Measurements from ENCODE around the gene LTB4R2.
"Not testable (repeated sequence)": the region's sequence is repeated elsewhere in the genome, so short reads cannot be mapped to it uniquely, and the experiment has no call there.

LTB4R2 gene

GRCh38 chr14:24317141-24317928 is 7.4 kb downstream of the LTB4R2 start:
- DNase-seq (ENCODE audit: low spot score) (peak; percentile 54), FAIRE-seq (no peak)

- DNase-seq (ENCODE audit: low spot score): no peak
- no peak for FAIRE-seq
Measured at GRCh38 chr14:24321212-24321975, 11.5 kb downstream of the LTB4R2 start.

GRCh38 chr14:24322672-24323071 is 12.7 kb downstream of the LTB4R2 start:
- FAIRE-seq: no peak
- DNase-seq (ENCODE audit: low spot score): no peak

GRCh38 chr14:24323341-24323740 is 13.4 kb downstream of the LTB4R2 start:
- FAIRE-seq: no peak
- DNase-seq (ENCODE audit: low spot score): no peak

GRCh38 chr14:24324024-24324423 is 14.1 kb downstream of the LTB4R2 start:
- FAIRE-seq (no peak), DNase-seq (ENCODE audit: low spot score) (no peak)

GRCh38 chr14:24325041-24325530 is 15.1 kb downstream of the LTB4R2 start:
- FAIRE-seq: no peak
- DNase-seq (ENCODE audit: low spot score): no peak

- DNase-seq (ENCODE audit: low spot score): no peak
- no peak for FAIRE-seq
Measured at GRCh38 chr14:24325963-24326362, 16.0 kb downstream of the LTB4R2 start.

GRCh38 chr14:24327303-24327702 is 17.4 kb downstream of the LTB4R2 start:
- no peak for DNase-seq (ENCODE audit: low spot score)
- FAIRE-seq: no peak

- not testable (repeated sequence) for DNase-seq (ENCODE audit: low spot score); FAIRE-seq
Measured at GRCh38 chr14:24327914-24328313, 18.0 kb downstream of the LTB4R2 start.

- DNase-seq (ENCODE audit: low spot score): no peak
Measured at GRCh38 chr14:24329073-24329663, 19.2 kb downstream of the LTB4R2 start.

GRCh38 chr14:24329736-24330135 is 19.8 kb downstream of the LTB4R2 start:
- no peak for DNase-seq (ENCODE audit: low spot score)
- no peak for FAIRE-seq

More at GRCh38 chr14:24329073-24329663, 19.2 kb downstream of the LTB4R2 start:
- FAIRE-seq: no peak

GRCh38 chr14:24330973-24331674 is 21.2 kb downstream of the LTB4R2 start:
- DNase-seq (ENCODE audit: low spot score) (no peak), FAIRE-seq (no peak)

GRCh38 chr14:24331731-24332267 is 21.9 kb downstream of the LTB4R2 start:
- DNase-seq (ENCODE audit: low spot score): no peak
- no peak for FAIRE-seq

GRCh38 chr14:24332268-24332993 is 22.5 kb downstream of the LTB4R2 start:
- peak; percentile 44 for FAIRE-seq
- peak; percentile 75 for DNase-seq (ENCODE audit: low spot score)

GRCh38 chr14:24334431-24335291 is 24.7 kb downstream of the LTB4R2 start, which contains the start of gene ADCY4:
Gene ADCY4, minus strand, starts transcription at chr14:24335071. Its CDS starts 419 bp downstream, at chr14:24334652.
- DNase-seq (ENCODE audit: low spot score) (no peak), FAIRE-seq (no peak)

GRCh38 chr14:24335461-24336171 is 25.7 kb downstream of the LTB4R2 start:
- no peak for FAIRE-seq
- no peak for DNase-seq (ENCODE audit: low spot score)

- DNase-seq (ENCODE audit: low spot score) (no peak), FAIRE-seq (no peak)
Measured at GRCh38 chr14:24337144-24337823, 27.3 kb downstream of the LTB4R2 start.

- DNase-seq (ENCODE audit: low spot score): no peak
- FAIRE-seq: no peak
Measured at GRCh38 chr14:24337824-24338175, 27.9 kb downstream of the LTB4R2 start.
